Stimulated activated naive CD8-positive, alpha-beta T cell treated with anti-CD3 and anti-CD28 coated beads, Interleukin-15, Interleukin-2, amounts not matched to agents 100 ng/mL and 50 ng/mL, for 24 hours (primary cell): Measurements from ENCODE around the gene BANP.
"Not testable (repeated sequence)": the region's sequence is repeated elsewhere in the genome, so short reads cannot be mapped to it uniquely, and the experiment has no call there.

Source experiments
- H3K27ac Mint-ChIP-seq: one replicate; pipeline ENCODE4 v1.8.0; 2021; ENCODE audit warnings: mild to moderate bottlenecking, mixed read lengths
- H3K27me3 Mint-ChIP-seq: one replicate; pipeline ENCODE4 v1.8.0; 2021; ENCODE audit warnings: mixed read lengths
- H3K36me3 Mint-ChIP-seq: one replicate; pipeline ENCODE4 v1.8.0; 2021; ENCODE audit warnings: low read depth, mixed read lengths
- H3K4me1 Mint-ChIP-seq: one replicate; pipeline ENCODE4 v1.8.0; 2021; ENCODE audit warnings: low read depth, mixed read lengths
- H3K4me3 Mint-ChIP-seq: one replicate; pipeline ENCODE4 v1.8.0; 2021; ENCODE audit warnings: mild to moderate bottlenecking, mixed read lengths
- H3K9me3 Mint-ChIP-seq: one replicate; pipeline ENCODE4 v1.8.0; 2021; ENCODE audit warnings: mixed read lengths

Gene BANP, protein sequence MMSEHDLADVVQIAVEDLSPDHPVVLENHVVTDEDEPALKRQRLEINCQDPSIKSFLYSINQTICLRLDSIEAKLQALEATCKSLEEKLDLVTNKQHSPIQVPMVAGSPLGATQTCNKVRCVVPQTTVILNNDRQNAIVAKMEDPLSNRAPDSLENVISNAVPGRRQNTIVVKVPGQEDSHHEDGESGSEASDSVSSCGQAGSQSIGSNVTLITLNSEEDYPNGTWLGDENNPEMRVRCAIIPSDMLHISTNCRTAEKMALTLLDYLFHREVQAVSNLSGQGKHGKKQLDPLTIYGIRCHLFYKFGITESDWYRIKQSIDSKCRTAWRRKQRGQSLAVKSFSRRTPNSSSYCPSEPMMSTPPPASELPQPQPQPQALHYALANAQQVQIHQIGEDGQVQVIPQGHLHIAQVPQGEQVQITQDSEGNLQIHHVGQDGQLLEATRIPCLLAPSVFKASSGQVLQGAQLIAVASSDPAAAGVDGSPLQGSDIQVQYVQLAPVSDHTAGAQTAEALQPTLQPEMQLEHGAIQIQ

DNA sequence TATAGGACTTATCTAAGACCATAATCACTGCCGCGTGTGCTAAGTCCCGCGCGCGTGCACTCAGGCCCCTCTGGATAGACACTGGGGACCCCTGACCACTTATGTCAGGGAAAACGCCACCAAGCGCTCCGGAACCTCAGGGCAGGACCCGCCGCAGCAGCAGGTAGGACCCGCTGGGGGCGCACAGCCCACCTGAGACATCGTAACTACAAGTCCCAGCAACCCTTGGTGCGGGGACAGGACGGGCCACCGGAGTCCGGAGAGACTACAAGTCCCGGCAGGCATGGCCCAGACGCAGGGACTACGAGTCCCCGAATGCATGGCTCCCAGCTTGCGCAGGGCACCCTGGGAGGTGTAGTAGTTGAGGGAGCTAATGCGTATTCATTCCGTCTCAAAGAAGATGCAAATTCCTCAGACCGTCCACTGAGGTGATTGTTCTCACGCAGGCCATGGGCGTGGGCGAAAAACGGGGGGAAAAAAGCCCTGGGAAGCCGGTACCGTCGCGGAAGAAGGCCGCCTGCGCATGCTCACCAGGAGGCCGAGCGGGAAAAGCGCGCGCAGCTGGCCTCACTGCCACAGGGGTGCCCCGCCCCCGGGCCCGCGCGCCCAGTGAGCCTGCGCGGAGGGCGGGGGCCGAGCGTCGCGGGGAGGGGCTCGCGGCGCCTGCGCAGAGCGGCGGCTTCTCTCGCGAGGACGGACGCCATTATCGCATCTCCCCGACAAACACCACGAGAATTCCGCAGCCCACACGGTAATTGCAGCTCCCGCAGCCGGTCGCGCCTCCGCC, at the start of gene BANP:
TSS of gene BANP (plus strand) at position 670 of the 787 bp plus-strand sequence. CDS start 23,682 bp downstream, outside the sequence.
- Mint-ChIP-seq H3K4me3 (peak within 1 kb of the TSS; percentile 96), H3K27ac (peak within 1 kb of the TSS; percentile 100), H3K4me1 (peaks cover 55% of the 10 kb centered on the region), H3K27me3 (no peaks in the 10 kb centered on the region), H3K9me3 (no peaks in the 10 kb centered on the region), H3K36me3 (peaks cover 23% of the 10 kb centered on the region)

GRCh38 chr16:87904963-87905362, 46.3 kb upstream of the BANP start:
- not testable (repeated sequence) for H3K27ac Mint-ChIP-seq, H3K36me3 Mint-ChIP-seq, H3K4me3 Mint-ChIP-seq, H3K27me3 Mint-ChIP-seq, H3K9me3 Mint-ChIP-seq
- H3K4me1 Mint-ChIP-seq, result peaks cover 41% of the 10 kb centered on the region

DNA sequence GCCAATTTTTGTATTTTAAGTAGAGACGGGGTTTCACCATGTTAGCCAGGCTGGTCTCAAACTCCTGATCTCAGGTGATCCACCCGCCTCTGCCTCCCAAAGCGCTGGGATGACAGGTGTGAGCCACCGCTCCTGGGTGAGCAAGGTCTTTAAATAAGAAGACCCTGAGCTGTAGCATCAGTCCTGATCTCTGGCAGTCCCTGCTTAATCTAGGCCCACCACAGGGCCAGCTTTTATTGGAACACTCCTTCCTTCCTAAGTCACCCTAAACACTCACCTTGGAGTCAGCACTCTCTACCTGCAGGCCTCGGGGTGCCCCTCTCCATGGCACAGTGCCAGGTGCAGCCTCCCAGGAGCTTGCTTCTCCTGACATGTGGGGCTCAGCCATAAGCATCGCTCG, 45.7 kb upstream of the BANP start:
- not testable (repeated sequence) for H3K27me3 Mint-ChIP-seq, H3K9me3 Mint-ChIP-seq, H3K27ac Mint-ChIP-seq, H3K36me3 Mint-ChIP-seq, H3K4me3 Mint-ChIP-seq
- H3K4me1 Mint-ChIP-seq, result peaks cover 38% of the 10 kb centered on the region

DNA sequence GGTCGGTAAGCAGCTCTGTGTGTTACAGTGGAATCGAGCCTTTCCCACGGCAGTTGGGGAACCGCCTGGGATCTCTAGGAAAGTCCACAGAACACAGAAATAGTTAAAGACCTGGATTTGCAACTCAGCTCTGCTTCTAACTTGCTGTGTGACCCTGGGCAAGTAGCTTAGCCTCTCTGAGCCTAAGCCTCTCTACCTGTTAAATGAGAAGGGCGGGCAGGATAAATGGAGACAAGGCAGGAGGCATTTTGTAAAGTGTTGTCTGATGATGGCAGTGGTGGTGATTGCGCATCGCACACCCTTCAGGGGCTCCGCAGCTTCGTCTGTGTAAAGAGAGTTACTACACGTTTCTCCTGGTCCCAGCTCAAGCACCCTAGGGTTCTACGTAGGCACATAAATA, 43.1 kb upstream of the BANP start:
- H3K4me1 Mint-ChIP-seq, result peaks cover 27% of the 10 kb centered on the region
- not testable (repeated sequence) for H3K36me3 Mint-ChIP-seq, H3K9me3 Mint-ChIP-seq, H3K27me3 Mint-ChIP-seq, H3K4me3 Mint-ChIP-seq
- peak overlapping the region; percentile 33 for H3K27ac Mint-ChIP-seq

DNA sequence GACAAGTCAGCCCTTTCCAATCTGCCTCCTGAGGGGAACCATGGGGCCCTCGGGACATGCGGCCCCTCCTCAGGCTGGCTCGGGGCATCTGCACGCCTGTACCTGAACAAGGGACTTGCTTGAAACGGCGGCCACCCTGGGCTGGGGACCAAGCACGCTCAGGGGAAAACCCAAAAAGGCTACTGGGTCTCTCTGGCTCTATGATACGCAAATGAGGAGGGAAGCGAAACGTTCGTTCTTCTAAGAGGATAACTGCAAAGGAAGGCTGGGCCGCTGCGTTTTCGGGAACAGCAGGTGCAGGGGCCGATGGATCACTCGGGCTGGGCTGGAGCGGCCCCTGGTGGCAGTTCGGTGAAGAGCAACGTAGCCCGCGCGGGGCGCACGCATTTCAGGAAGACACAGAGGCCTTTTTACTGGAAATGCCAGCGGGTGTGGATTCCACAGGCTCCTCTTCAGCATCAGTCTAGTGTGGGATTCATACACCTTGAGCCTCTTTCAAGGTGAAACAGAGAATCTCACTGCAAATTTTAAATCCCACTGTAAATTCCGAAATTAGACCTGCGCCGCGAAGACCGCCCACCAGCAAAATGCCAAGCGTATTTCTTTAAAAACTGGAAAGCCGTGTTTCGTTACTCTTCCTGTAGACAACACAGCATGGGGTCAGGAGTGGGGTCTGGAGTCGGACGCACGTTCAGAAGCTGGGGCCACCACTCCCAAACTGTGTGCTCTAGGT, 41.9 kb upstream of the BANP start:
- H3K4me3 Mint-ChIP-seq, H3K9me3 Mint-ChIP-seq, H3K36me3 Mint-ChIP-seq, H3K27me3 Mint-ChIP-seq: not testable (repeated sequence)
- Mint-ChIP-seq H3K4me1 (peaks cover 19% of the 10 kb centered on the region), H3K27ac (peak overlapping the region; percentile 79)

DNA sequence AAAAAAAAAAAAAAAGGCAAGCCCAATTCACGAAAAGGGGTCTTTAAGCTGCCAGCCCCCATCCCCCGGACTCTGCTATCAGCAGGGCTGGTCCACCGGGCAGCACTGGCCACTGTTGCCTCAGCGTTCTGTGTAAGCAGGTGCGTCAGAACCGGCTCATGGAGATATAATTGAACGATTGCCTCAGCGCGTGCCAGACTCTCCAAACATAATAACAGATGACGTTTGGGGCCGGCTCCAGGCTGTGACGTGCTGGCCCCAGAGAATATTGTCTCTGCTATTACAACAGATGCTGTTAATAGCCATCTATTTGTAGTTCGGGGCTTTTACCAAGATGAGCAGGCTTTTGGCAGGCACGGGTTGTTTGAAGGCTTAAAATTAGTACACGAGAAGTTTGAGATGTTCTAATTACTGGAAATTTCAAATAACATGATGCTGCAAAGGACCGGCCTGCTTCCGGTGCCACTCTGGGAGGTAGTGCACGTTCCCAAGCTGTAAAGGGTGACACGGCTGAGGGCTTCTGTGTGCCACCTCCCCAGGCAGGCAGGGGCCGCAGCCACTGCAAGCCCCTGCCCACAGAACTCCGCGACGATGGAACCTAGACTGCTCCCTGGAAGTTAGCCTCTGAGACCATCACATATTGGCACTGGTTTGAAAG, 40.0 kb upstream of the BANP start:
- not testable (repeated sequence) for H3K4me3 Mint-ChIP-seq, H3K9me3 Mint-ChIP-seq, H3K36me3 Mint-ChIP-seq, H3K27ac Mint-ChIP-seq, H3K27me3 Mint-ChIP-seq
- peaks cover 19% of the 10 kb centered on the region for H3K4me1 Mint-ChIP-seq

DNA sequence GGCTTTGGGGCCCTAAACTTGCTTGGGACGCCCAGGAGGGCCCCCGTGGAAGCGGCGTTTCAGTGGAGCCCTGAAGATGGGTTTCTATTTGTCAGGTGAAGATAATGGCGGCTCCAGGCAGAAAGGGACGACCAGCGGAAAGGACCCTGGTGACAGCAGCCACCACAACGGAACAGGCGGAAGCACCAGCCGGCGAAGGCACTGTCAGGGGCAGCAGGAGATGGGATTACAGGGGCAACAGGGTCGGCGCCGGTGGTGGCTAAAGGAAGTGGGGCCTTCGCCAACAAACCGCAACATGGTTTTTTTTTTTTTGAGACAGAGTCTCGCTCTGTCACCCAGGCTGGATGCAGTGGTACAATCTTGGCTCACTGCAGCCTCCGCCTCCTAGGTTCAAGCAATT, 38.5 kb upstream of the BANP start:
- H3K4me3 Mint-ChIP-seq, H3K9me3 Mint-ChIP-seq, H3K27me3 Mint-ChIP-seq, H3K27ac Mint-ChIP-seq, H3K36me3 Mint-ChIP-seq: not testable (repeated sequence)
- peaks cover 19% of the 10 kb centered on the region for H3K4me1 Mint-ChIP-seq

DNA sequence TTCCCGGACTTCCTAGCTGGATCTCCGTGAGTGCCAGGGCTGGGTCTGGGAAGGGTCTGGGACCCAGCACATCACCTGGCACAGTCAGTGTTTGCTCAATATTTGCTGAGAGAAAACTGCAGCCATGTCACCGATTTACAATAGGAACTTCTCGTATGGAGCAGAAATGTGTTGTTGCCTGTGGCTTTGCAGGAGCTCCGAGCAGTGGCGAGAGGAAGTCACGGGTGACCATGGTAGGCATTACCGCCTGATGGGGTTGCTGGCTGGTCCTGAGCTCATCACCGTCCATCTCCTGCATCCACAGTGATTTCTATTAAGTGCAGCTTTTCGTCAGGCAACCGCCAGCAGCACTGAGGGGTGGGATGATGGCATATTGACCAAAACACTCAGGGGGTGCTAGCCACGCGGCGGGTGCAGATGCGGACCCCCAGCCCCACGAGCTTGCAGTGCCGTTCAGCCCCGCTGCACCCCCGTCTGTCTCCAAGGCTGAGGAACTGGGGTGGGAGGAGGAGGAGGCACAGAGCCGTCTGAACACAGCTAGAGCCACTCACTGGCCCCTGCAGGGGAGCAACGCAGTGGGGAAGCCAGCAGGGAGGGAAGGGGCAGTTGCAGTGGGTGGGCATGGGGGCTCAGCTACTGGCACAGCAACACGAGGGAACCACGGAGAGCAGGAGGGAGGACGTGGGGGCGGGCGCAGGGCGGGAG, 37.1 kb upstream of the BANP start:
- peaks cover 13% of the 10 kb centered on the region for H3K4me1 Mint-ChIP-seq
- H3K4me3 Mint-ChIP-seq, result not testable (repeated sequence)

DNA sequence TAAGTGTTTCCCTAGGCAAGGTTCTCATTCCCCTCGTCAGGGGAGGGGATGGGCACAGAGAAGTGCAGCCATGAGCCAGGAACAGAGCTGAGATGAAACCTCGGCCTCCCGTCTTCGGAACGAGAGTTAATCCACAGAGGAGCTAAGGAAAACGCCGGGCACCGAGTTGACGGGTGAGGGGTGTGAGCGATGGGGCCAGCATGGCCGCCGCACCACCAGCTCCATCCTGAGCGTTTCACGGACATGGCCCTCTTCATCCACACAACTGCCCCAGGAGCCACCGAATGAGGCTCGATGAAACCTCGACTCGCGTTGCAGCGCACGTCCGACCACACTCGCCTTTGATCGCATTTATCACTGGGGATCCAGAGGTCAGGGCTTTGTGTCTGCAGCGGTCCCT, 36.4 kb upstream of the BANP start:
- Mint-ChIP-seq H3K36me3 (no peaks in the 10 kb centered on the region), H3K4me1 (peaks cover 7% of the 10 kb centered on the region), H3K9me3 (no peaks in the 10 kb centered on the region), H3K27ac (no peak overlapping the region), H3K4me3 (no peak overlapping the region), H3K27me3 (peaks cover 10% of the 10 kb centered on the region)

More for the DNA sequence above, 37.1 kb upstream of the BANP start:
- not testable (repeated sequence) for H3K36me3 Mint-ChIP-seq, H3K27me3 Mint-ChIP-seq, H3K27ac Mint-ChIP-seq, H3K9me3 Mint-ChIP-seq

GRCh38 chr16:87917503-87917902, 33.7 kb upstream of the BANP start:
- Mint-ChIP-seq H3K36me3 (no peaks in the 10 kb centered on the region), H3K27me3 (peaks cover 10% of the 10 kb centered on the region), H3K4me3 (no peak overlapping the region), H3K9me3 (no peaks in the 10 kb centered on the region), H3K4me1 (peaks cover 5% of the 10 kb centered on the region), H3K27ac (no peak overlapping the region)

DNA sequence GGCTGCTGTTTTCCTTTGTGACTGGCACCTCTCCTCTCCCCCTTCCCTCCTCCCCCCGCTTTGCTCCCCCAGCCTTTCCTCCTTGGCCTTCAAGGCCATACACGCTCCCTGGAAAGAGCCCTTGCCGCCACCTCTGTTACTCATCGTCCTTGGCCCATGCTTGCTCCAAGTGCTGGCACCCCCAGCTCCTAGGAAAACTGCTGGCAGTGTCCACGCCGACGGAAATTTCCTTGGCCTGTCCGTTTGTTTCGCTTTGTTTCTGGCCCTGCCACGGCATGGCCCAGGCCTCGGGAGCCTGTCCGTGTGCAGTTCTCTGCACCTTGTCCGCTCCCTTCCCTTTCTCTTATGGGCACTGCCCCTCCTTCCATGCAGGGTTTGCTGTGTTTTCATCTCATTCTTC, 32.9 kb upstream of the BANP start:
- peaks cover 5% of the 10 kb centered on the region for H3K4me1 Mint-ChIP-seq
- H3K36me3 Mint-ChIP-seq, result no peaks in the 10 kb centered on the region
- H3K27me3 Mint-ChIP-seq, result peaks cover 10% of the 10 kb centered on the region
- no peaks in the 10 kb centered on the region for H3K9me3 Mint-ChIP-seq
- no peak overlapping the region for H3K4me3 Mint-ChIP-seq
- no peak overlapping the region for H3K27ac Mint-ChIP-seq

DNA sequence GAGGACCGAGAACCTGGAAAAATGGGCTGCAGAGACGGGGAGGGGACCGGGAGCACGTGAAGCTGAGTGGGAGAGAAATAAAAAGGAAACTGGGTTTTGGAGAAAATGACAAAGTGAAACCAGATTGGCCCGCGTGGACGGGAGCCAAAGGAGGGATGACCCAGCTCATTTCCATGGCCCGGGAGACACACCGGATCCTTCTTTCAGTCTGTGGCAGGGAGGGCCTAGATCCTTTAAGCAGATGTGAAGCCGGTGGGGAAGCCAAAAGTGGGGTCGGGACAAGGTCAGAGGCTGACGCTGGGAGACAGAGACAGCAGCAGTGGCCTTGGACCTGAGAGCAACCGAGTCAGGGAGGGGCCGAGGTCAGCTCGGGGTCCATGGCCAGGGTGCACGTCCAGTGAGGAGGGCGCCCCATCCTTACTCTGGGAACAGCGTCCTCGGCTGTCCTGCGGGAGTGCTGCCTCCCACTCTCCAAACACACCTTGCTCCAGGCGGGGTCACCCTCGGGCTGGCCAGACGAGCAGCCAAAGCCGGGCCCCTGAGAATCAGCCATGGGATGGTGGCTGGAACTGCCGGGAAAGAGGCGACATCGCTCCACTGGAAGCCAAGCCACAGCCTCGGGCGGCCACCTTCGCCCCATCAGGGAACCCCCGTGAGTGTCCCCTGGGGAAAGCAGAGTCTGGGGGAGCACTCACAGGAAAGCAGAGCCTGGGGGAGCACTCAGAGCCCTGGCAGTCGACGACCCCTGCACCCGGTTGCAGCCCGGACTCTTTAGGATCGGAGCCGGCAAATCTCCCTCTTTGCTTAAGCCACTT, 32.2 kb upstream of the BANP start:
- no peak overlapping the region for H3K4me3 Mint-ChIP-seq
- peaks cover 10% of the 10 kb centered on the region for H3K27me3 Mint-ChIP-seq
- H3K4me1 Mint-ChIP-seq, result peaks cover 5% of the 10 kb centered on the region
- no peaks in the 10 kb centered on the region for H3K9me3 Mint-ChIP-seq
- peak overlapping the region; percentile 49 for H3K27ac Mint-ChIP-seq
- no peaks in the 10 kb centered on the region for H3K36me3 Mint-ChIP-seq

- H3K27ac Mint-ChIP-seq, result no peak overlapping the region
- peaks cover 6% of the 10 kb centered on the region for H3K4me1 Mint-ChIP-seq
- H3K4me3 Mint-ChIP-seq, result no peak overlapping the region
- H3K36me3 Mint-ChIP-seq, result no peaks in the 10 kb centered on the region
- no peaks in the 10 kb centered on the region for H3K9me3 Mint-ChIP-seq
- H3K27me3 Mint-ChIP-seq, result peaks cover 10% of the 10 kb centered on the region
These were observed 31.6 kb upstream of the BANP start for GRCh38 chr16:87919681-87919994.
